NCI-H1436 (cell line): Measurements from ENCODE around the gene LONRF2.
"Not testable (repeated sequence)": the region's sequence is repeated elsewhere in the genome, so short reads cannot be mapped to it uniquely, and the experiment has no call there.

Source experiments
- DNase-seq: peaks from one replicate; lab custom pipeline; 2025; lab: John Stamatoyannopoulos, UW

Gene LONRF2

DNA sequence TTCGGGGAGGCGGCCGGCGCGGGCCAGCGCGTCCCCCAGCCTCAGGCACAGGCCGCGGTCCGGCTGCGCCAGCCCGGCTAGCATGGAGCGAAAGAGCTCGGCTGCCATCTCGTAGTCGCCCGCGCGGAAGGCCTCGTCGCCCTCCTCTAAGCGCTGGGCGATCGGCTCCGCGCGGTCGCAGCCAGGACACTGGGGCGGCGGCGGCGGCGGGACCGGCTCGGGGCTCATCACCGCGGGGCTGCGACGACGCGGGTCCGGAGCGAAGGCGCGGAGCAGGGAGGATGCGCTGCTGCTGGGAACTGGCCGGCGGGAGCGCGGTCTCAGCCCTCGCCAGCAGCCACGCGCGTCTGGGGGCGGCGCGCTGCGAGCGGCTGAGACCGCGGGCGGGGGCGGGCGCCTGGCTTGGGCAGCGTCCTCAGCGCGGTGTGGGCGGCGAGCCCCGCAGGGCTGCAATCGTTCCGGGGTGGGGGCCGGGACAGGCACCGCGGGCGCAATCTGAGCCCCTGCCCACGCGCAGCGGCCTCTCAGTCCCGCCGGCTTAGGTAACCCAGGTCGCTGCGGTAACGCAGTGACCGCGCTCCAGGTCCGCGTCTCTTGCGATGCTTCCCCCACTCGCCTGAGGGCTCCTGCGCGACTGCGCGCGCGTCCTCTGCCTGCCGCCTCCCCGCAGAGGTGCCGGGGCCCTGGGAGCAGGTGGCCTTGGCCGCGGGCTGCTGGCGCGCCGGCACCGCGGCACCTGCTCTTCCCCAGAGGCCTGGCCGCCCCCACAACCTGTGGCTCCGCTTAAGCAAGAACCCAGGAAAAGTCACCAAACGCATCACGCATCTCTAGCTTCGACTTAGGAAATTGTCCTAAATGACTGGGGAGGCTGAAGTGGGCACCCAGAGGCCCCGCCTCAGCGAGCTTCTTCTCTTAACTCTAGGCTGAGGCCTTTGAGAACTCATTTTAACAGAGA, at the start of gene LONRF2:
LONRF2 (minus strand) TSS at position 636 of the 955 bp plus-strand sequence; CDS start at position 228, 408 bp downstream.
- DNase-seq = peak; percentile 30

DNA sequence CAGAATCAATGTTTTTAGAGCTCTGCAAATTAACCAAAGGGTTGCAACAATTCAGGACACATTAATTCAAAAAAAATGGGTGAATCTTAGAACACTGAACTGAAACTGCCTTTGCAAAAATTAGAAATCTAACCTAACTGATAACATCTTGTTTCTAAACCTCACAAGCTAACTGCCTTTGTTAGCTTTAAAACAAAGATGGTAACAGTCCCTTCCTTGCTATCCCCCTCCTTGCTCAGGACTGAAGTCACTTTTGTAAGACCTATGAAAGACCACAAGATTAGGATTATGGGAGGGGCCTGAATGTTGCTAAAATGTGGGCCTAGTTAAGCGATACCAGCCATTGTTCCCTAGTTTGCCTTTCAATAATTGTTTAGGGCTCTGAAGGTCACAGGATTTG, 44.9 kb upstream of the LONRF2 start:
- DNase-seq = no peak

DNA sequence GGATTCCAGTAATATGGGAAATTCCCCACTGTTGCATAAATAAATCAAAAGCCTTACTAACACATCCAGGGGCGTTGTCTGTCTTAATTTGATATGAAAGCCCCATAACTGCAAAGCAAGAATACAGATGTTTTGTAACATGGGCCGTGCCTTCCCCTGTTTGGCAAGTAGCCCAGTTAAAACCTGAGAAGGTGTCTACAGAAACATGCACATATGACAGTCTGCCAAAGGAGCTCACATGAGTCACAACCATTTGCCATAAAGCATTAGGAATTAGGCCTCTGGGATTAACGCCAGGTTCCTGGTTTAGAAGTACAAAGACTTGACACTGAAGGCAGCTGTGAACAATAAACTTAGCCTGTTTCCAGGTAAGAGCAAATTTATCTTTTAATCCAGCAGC, 43.1 kb upstream of the LONRF2 start:
- DNase-seq = no peak

DNA sequence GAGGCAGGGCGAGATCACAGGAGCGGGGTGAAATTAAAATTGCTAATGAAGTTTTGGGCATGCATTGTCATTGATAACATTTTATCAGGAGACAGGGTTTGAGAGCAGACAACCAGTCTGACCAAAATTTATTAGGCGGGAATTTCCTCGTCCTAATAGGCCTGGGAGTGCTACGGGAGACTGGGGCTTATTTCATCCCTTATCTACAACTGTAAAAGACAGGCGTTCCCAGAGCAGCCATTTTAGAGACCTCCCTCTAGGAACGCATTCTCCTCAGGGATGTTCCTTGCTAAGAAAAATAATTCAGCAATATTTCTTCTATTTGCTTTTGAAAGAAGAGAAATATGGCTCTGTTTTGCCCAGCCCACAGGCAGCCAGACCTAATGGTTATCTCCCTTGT, 40.0 kb upstream of the LONRF2 start:
- DNase-seq = not testable (repeated sequence)

DNA sequence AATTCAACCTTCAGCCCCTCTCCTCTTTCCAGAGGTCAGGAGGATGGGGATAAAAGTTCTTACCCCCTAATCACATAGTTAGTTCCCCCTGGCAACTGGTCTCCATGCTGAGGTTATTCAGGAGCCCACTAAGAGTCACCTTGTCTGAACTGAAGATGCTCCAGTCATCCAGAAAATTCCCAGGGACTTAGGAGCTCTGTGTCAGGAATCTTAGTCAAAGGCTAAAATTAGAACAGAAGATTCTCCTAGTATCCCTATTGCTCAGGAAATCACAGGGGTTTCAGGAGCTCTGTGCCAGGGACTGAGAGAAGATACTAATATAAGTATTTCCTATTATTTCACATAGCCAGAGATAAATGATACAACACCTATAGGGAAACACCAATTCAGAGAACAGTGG, 37.3 kb upstream of the LONRF2 start:
- no peak for DNase-seq

DNA sequence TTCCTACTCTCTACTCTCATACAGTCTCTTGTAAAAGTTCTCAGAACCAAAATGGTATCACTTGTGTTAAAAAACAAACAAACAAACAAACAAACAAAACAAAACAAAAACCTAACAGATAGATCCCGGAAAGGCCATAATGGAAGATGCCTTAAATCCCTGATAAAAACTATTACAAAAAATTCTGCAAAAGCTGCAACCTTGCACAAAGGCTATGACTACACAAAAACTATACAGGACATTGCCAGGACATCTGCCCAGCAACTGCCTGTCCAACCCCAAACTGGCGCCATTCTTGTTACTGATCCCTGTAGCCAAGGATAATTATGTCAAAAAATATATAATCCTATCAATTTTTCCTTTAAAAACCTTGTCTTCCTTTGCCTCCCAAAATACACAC, 36.3 kb upstream of the LONRF2 start:
- no peak for DNase-seq

DNA sequence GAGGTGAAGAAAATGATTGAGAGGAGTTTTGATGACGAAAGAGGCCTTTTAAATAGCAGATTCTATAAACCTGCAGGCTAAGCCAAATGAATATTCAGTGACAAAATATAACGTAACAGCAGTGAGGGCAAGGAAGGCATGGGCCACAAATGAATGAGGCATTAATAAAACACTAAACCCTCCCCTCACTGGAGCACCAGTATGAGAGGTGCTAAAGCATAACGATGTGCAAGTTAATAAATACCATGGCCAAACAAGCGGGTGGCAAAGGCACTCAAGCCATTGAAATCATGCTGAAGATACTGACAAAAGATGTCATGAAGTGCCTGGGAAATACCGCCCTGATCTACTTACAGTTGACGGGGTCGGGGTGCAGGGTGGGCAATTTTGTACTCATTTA, 30.2 kb upstream of the LONRF2 start:
- DNase-seq = no peak

DNA sequence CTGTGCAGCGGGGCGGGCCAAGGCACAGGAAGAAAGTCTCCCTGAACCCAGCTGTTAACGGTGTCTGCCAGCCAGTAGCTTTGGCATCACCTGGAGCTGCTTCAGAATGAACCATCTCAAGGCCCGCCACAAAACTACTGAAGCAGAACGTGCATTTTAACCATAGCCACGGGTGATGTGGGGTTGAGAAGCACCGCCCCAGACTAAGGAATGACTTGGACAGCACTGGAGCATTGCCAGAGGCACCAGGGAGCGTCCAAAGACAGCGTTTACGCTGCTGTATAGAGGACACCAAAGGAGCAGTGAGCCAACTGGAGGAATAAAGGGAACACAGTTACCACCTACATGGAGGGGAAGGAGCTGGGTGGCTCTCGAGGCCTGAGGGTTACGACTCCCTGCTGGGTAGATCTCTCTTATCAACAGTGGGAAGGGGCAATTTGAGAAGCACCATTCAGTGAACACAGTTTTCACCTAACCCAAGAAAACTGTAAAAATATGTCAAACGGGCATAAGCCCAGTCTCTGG, 28.4 kb upstream of the LONRF2 start:
- DNase-seq = no peak

DNA sequence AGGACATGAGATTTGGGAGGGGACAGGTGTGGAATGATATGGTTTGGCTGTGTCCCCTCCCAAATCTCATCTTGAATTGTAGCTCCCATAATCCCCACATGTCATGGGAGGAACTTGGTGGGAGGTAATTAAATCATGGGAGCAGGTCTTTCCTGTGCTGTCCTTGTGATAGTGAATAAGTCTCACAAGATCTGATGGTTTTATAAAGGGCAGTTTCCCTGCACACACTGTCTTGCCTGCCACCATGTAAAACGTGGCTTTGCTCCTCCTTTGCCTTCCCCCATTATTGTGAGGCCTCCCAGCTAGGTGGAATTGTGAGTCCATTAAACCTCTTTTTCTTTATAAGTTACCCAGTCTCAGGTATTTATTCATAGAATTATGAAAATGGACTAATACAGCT, 22.8 kb upstream of the LONRF2 start:
- not testable (repeated sequence) for DNase-seq

DNA sequence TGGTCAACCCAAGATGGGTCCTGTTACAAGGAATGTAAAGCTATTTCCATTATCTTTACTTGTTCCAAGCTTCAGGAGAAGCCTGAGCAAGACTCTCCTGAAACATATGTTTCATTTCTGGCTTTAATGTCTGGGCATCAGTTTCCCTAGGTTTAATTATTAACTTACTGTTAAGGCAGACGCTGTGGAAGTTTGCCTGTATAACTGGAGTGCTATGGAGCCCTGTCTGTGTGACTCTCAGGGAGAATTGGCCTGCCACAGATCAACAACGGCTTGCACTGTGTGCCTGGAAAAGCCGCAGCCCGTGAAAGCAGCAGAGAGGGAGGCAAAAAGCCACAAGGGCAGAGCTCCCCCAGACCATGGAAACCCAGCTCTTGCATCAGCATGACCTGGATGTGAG, 22.1 kb upstream of the LONRF2 start:
- DNase-seq = no peak

DNA sequence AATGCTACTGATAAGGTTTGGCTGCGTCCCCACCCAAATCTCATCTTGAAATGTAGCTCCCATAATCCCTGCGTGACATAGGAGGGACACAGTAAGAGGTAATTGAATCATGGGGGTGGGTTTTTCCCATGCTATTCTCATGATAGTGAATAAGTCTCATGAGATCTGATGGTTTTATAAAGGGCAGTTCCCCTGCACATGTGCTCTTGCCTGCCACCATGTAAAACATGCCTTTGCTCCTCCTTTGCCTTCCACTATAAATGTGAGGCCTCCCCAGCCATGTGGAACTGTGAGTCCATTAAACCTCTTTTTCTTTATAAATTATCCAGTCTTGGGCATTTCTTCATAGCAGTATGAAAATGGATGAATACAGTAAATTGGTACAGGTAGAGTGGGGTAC, 20.2 kb upstream of the LONRF2 start:
- DNase-seq = not testable (repeated sequence)

DNA sequence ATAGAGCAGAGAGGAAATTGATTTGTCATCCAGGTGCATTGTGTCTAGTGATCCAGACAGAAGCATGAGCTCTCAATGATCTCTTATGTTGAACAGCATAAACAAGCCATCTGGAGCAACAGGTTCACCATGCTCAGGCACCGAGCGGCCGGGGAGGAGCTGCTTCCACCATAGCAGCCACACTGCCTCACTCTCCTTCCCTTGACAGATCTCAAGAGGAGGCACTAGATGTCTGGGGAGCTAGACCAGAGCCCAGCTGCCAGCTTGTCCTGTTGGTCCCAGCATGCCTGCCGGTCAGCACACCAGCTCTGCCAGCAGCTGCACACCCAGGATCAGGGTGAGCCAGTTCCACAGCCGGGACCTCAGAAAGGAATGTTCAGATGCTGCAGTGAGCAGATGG, 17.5 kb upstream of the LONRF2 start:
- no peak for DNase-seq

DNA sequence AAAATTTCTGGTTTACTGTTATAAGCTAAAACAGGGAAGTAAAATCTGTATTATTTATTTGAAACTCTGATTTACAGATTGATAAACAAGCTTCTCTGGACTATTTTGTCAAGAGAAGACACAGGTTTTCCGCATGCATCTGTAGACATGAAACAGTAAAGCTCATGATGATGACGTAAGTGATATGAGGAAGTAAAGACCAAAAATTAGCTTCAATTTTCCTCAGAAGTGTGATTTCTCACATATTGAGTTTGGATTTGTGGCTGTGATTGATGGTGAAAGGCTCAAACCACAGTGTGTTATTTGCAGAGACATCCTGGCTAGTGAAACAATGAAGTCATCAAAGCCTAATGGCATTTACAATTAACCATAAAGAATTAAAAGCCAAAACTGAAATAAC, 12.6 kb upstream of the LONRF2 start:
- DNase-seq = no peak

DNA sequence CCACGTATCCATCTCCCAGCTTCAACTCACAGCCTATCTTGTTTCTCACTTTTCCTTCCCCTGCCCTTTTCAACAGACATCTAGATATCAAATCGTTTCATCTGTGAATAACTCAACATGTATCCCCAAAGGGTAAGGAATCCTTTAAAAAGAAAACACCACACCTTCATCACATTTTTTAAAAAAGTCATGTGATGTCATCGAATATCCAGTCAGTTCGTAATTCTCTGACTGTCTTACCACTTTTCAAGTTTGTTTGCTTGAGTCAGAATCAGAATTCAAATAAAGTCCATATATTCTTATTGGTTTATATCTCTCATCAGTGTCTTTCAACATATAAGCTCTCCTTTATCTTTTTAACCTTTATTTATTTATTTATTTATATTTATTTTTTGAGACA, 5.4 kb upstream of the LONRF2 start:
- DNase-seq = no peak

DNA sequence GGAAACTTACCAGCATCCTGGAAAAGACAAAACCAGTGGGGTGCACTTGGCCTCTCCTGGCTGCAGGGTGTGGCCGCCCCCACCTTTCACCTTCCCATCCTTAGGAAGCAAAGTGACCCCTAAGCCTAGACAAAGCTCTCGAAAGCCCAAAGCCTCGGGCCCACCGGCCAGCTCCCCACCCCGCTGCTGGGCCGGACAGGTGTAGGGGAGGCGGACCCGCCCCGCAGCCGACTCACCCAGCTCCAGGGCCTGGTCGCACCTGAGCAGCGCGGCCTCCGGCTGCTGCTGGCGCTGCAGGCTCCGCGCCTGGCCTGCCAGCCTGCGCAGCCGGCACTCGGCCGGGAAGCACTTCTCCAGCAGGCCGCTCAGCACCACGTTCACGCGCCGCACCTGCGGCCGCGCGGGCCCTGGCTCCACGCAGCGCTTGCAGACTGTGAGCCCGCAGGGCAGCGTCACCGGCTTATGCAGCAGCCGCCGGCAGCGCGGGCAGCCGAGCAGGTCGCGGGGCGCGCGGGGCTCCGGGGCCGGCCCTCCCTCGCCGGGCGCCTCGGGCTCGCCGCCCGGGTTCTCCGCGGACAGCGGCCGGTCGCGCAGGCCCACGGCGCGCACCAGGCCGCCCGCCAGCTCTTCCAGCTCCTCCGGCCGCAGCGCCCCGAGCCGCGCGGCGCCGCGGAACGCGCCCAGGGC, 979 bp downstream of the LONRF2 start:
- no peak for DNase-seq

DNA sequence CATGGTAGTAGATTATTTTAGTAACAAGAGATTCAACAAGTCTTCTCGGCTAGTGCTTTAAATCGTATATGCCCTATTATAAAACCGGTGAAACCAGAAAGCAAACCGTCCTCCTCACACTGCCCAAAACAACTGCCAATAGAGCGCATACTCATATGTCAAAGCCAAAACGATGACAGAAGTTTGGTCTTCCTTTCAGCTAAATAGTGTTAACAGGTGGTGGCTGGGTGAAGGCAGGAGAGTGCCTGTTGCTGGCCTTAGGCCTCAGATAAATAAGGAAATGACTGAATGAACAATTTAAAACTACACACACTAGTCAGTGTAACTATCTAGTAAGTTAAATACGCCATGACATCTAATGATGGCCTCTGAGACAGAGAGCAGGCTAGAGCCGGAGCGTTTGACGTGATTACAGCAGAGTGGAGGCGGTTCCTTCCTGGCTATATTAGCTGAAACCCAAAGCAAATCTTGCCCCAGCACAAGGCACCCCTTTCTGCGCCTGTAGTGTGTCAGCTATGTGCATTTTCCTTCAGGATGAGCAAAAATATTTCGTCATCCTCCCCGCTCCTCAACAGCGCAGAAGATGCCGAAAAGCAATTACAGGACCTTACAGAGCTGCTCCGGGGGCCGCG, 1.6 kb downstream of the LONRF2 start:
- no peak for DNase-seq

DNA sequence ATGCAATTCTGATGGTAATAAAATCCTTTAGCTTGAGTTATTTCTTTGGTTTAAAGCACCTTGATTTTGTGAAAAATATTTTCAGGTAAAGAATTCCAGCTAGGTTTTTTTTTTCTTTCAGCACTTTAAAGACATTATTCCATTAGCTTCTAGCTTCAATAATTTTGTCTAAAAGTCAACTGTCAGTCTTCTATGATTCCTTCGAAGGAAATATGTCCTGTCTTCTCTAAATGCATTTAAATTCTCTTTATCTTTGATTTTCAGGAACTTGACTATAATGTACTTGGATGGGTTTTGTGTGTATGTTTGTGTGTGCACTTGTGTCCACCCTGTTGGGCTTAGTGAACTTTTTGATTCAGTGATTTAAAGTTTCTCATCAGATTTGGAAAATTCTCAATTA, 4.7 kb downstream of the LONRF2 start:
- DNase-seq = no peak

DNA sequence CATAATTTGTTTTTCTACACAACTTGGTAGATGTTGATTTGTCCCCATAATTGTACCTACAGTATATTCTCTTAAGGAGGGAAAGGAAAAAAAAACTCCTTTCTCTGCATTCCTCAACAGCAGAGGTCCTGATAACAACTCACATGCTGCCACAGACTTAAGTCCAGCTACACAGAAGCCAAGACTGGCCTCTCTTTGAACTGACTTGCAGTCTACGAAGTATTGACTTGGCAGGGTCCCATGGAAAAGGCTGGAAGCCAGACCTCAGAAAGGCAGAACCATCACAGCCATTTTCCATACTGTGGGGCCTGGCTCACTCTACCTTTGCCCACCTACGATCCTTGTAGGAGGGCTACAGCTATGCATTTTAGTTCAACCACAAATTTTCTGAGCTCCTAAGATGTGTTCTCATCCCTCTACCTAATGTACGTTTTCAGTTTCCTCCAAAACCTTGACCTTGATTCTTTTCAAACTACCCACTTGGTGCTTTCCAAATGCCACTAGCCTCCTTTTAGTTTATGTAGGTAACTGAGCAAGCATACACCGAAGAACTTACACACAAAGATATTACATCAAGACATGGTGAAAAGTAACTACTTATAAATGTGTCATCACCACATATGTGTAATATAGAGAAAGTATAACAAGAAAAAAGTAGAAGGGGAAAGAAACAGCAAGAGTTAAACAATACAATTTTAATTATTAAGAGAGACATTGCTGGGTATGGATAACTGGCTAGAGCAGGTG, 12.2 kb downstream of the LONRF2 start:
- no peak for DNase-seq

DNA sequence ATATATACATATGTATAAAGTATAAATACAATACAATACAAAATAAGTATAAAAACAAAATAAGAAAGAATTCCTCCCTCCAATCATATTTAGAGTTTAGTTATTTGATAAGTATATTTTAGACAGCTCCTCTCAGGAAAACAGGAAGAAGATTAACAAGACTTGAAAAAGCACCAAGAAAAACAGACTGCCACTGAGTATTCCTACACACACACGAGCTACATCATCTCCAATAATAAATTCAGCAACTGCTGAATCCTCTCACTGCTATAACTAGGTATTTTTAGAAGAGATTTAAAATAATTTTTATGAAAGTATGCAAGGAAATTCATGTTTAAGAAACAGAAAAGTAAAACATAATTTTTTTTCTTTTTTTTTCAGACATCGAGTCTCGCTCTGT, 13.0 kb downstream of the LONRF2 start:
- no peak for DNase-seq

DNA sequence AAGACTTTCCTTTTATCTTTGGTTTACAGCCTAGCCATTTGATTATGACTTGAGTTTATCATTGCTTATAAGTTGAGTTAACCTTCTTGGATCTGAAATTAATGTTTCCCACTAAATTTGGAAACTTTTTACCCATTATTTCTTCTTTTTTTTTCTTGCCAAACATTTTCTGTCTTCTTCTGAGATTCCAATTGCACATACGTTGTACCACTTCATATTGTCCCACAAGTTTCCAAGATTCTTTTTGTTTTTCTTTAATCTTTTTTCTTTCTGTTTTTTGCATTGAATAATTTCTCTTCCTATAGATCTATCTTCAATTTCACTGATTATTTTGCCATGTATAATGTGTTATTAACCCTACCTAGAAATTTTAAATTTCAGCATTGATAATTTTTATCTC, 18.6 kb downstream of the LONRF2 start:
- DNase-seq = no peak

DNA sequence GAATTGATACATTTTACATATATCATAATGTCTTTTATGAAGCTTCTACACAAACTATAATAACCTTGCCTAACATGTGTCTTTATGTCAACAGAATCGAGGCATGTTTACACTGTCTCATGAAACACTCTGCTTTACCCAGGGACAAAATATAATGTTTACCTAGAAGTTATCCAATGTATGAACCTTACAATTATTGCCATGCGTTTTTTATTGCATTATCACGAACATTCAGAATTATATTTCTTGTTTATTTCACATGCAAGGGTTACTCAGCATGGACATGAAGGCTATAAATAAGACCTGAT, 19.8 kb downstream of the LONRF2 start:
- no peak for DNase-seq
